Endometrial microvascular endothelial cells (primary cell): ENCODE results near the gene SRRT. TPM values are rescaled to one million over a fixed set of nuclear protein-coding genes. Genes with fewer than 3 reads are reported as not detected.
"Not testable (repeated sequence)": the region's sequence is repeated elsewhere in the genome, so short reads cannot be mapped to it uniquely, and the experiment has no call there.

ENCODE experiments used
- in situ Hi-C: cut with HindIII; loops from 2 replicates; pipeline ENCODE4 v1.10.0; 2017; ENCODE audit warnings: low sequenced_read_pairs, low pct_unique_long_range_greater_than_20kb; ENCODE audit errors: inconsistent ontology term
- total RNA-seq: library from RNA; depleted of rRNA; stranded (reverse); fragments of >200 nt; gene quantifications from one replicate; pipeline ENCODE4 v1.2.3, GENCODE V29; 2015; ENCODE audit errors: inconsistent ontology term

The SRRT gene
- total RNA-seq, 1 donor from 2014 or later = 80.7 TPM

GRCh38 chr7:100852048-100852872 lies 22.6 kb upstream of the SRRT start, which contains the start of gene SLC12A9:
Gene SLC12A9 (plus strand): TSS chr7:100852713. CDS start chr7:100854198, 1,485 bp downstream.
- in situ Hi-C loops = no loop called here

GRCh38 chr7:100854146-100854895 lies 20.6 kb upstream of the SRRT start:
- in situ Hi-C loops = no loop called here

GRCh38 chr7:100854899-100855298 lies 20.0 kb upstream of the SRRT start:
- in situ Hi-C loops = not testable (repeated sequence)

- in situ Hi-C loops = no loop called here
These were observed 19.4 kb upstream of the SRRT start for GRCh38 chr7:100855515-100855914.

- in situ Hi-C loops = no loop called here
These were observed 18.0 kb upstream of the SRRT start for GRCh38 chr7:100856871-100857282.

GRCh38 chr7:100859856-100860255 lies 15.0 kb upstream of the SRRT start:
- in situ Hi-C loops = no loop called here

- in situ Hi-C loops = no loop called here
These were observed 13.9 kb upstream of the SRRT start for GRCh38 chr7:100860702-100861615.

GRCh38 chr7:100861616-100861985 lies 13.3 kb upstream of the SRRT start:
- in situ Hi-C loops = no loop called here

GRCh38 chr7:100863406-100863950 lies 11.4 kb upstream of the SRRT start:
- in situ Hi-C loops = no loop called here

GRCh38 chr7:100864263-100864845 lies 10.5 kb upstream of the SRRT start:
- in situ Hi-C loops = no loop called here

GRCh38 chr7:100865372-100865911 lies 9.5 kb upstream of the SRRT start:
- in situ Hi-C loops = no loop called here

- in situ Hi-C loops = no loop called here
These were observed 8.8 kb upstream of the SRRT start for GRCh38 chr7:100865938-100866728.

GRCh38 chr7:100866729-100867039 lies 8.2 kb upstream of the SRRT start:
- in situ Hi-C loops = no loop called here

GRCh38 chr7:100867040-100867775 lies 7.7 kb upstream of the SRRT start, which contains the start of gene TRIP6:
Gene TRIP6 (plus strand): TSS chr7:100867387. CDS start chr7:100867498, 111 bp downstream.
- in situ Hi-C loops = no loop called here

GRCh38 chr7:100867776-100868485 lies 7.0 kb upstream of the SRRT start:
- in situ Hi-C loops = no loop called here

GRCh38 chr7:100873599-100874299 lies 1.2 kb upstream of the SRRT start:
- in situ Hi-C loops = no loop called here
